Measurements from ENCODE around the gene MINDY4B.

The MINDY4B gene

GRCh38 chr3:150905339-150905738, at the start of gene MINDY4B:
Gene MINDY4B (minus strand): TSS chr3:150905439. CDS start chr3:150905439, 0 bp downstream.
- Mint-ChIP-seq H3K9me3 (no peaks in the 10 kb centered on the region), H3K4me1 (no peaks in the 10 kb centered on the region), H3K4me3 (no peak within 1 kb of the TSS), H3K36me3 (ENCODE audit: low read depth) (no peaks in the 10 kb centered on the region), H3K27ac (peak within 1 kb of the TSS in 1 of 3 experiments; percentile 91), H3K27me3 (ENCODE audit: low read depth) (peaks cover 7% of the 10 kb centered on the region)
- no peak for TF ChIP-seq CTCF (IDR thresholded peaks at IDR 0.05; ENCODE audit: unreplicated experiment in 3 of 3)

- H3K27me3 Mint-ChIP-seq (ENCODE audit: low read depth): peaks cover 16% of the 10 kb centered on the region
Observed at GRCh38 chr3:150951923-150952322, 46.7 kb upstream of the MINDY4B start.

GRCh38 chr3:150945226-150946032, 40.2 kb upstream of the MINDY4B start:
- Mint-ChIP-seq H3K9me3 (peaks cover 11% of the 10 kb centered on the region), H3K27ac (no peak overlapping the region), H3K27me3 (ENCODE audit: low read depth) (peaks cover 9% of the 10 kb centered on the region), H3K4me3 (no peak overlapping the region), H3K4me1 (no peaks in the 10 kb centered on the region), H3K36me3 (ENCODE audit: low read depth) (no peaks in the 10 kb centered on the region)
- no peak for TF ChIP-seq CTCF (IDR thresholded peaks at IDR 0.05; ENCODE audit: unreplicated experiment in 3 of 3)

More at GRCh38 chr3:150951923-150952322, 46.7 kb upstream of the MINDY4B start:
- no peak for TF ChIP-seq CTCF (IDR thresholded peaks at IDR 0.05; ENCODE audit: unreplicated experiment in 3 of 3)
- no peak overlapping the region for H3K4me3 Mint-ChIP-seq
- peaks cover 11% of the 10 kb centered on the region for H3K9me3 Mint-ChIP-seq
- H3K36me3 Mint-ChIP-seq (ENCODE audit: low read depth): no peaks in the 10 kb centered on the region
- no peaks in the 10 kb centered on the region for H3K4me1 Mint-ChIP-seq
- H3K27ac Mint-ChIP-seq: no peak overlapping the region

- H3K9me3 Mint-ChIP-seq: no peaks in the 10 kb centered on the region
- no peaks in the 10 kb centered on the region for H3K4me1 Mint-ChIP-seq
- no peak overlapping the region for H3K4me3 Mint-ChIP-seq
- no peak for TF ChIP-seq CTCF (IDR thresholded peaks at IDR 0.05; ENCODE audit: unreplicated experiment in 3 of 3)
- H3K27me3 Mint-ChIP-seq (ENCODE audit: low read depth): peaks cover 4% of the 10 kb centered on the region
- H3K27ac Mint-ChIP-seq: no peak overlapping the region
- H3K36me3 Mint-ChIP-seq (ENCODE audit: low read depth): no peaks in the 10 kb centered on the region
Observed at GRCh38 chr3:150942221-150942620, 37.0 kb upstream of the MINDY4B start.

- Mint-ChIP-seq H3K9me3 (peaks cover 6% of the 10 kb centered on the region), H3K36me3 (ENCODE audit: low read depth) (no peaks in the 10 kb centered on the region), H3K27me3 (ENCODE audit: low read depth) (no peaks in the 10 kb centered on the region), H3K27ac (no peak overlapping the region), H3K4me1 (no peaks in the 10 kb centered on the region), H3K4me3 (no peak overlapping the region)
- TF ChIP-seq CTCF (IDR thresholded peaks at IDR 0.05; ENCODE audit: unreplicated experiment in 3 of 3): no peak
Observed at GRCh38 chr3:150936693-150937092, 31.5 kb upstream of the MINDY4B start.
